ENCODE results near the gene MAP9.
"Not testable (repeated sequence)": the region's sequence is repeated elsewhere in the genome, so short reads cannot be mapped to it uniquely, and the experiment has no call there.

Gene MAP9

GRCh38 chr4:155376387-155377268, at the start of gene MAP9:
Gene MAP9, minus strand, starts transcription at chr4:155376965. Its CDS starts 1,115 bp downstream, at chr4:155375850.
- ATAC-seq (peak; percentile 95), DNase-seq (peak; percentile 87)

- ATAC-seq, DNase-seq: not testable (repeated sequence)
These were observed 48.0 kb upstream of the MAP9 start for GRCh38 chr4:155424778-155425177.

GRCh38 chr4:155423671-155424070, 46.9 kb upstream of the MAP9 start:
- ATAC-seq (no peak), DNase-seq (no peak)

GRCh38 chr4:155419266-155419665, 42.5 kb upstream of the MAP9 start:
- no peak for ATAC-seq
- no peak for DNase-seq

- ATAC-seq (no peak), DNase-seq (no peak)
These were observed 38.9 kb upstream of the MAP9 start for GRCh38 chr4:155415662-155416061.

GRCh38 chr4:155413451-155413850, 36.7 kb upstream of the MAP9 start:
- DNase-seq, result no peak
- ATAC-seq, result no peak

- ATAC-seq (no peak), DNase-seq (no peak)
These were observed 34.8 kb upstream of the MAP9 start for GRCh38 chr4:155411546-155411945.

- DNase-seq, result no peak
- ATAC-seq, result no peak
These were observed 32.0 kb upstream of the MAP9 start for GRCh38 chr4:155408796-155409195.

GRCh38 chr4:155407480-155407879, 30.7 kb upstream of the MAP9 start:
- no peak for DNase-seq

GRCh38 chr4:155405059-155405458, 28.3 kb upstream of the MAP9 start:
- ATAC-seq (no peak), DNase-seq (no peak)

More at GRCh38 chr4:155407480-155407879, 30.7 kb upstream of the MAP9 start:
- no peak for ATAC-seq

GRCh38 chr4:155403886-155404285, 27.1 kb upstream of the MAP9 start:
- DNase-seq, result no peak
- ATAC-seq, result no peak

- DNase-seq (no peak), ATAC-seq (no peak)
These were observed 26.2 kb upstream of the MAP9 start for GRCh38 chr4:155402941-155403340.

- DNase-seq, result no peak
- no peak for ATAC-seq
These were observed 24.1 kb upstream of the MAP9 start for GRCh38 chr4:155400893-155401292.

- DNase-seq (no peak), ATAC-seq (no peak)
These were observed 23.4 kb upstream of the MAP9 start for GRCh38 chr4:155399974-155400697.

GRCh38 chr4:155392481-155393184, 15.9 kb upstream of the MAP9 start:
- no peak for ATAC-seq

GRCh38 chr4:155391932-155392331, 15.2 kb upstream of the MAP9 start:
- ATAC-seq, result no peak
- no peak for DNase-seq

More at GRCh38 chr4:155392481-155393184, 15.9 kb upstream of the MAP9 start:
- no peak for DNase-seq

GRCh38 chr4:155388162-155388561, 11.4 kb upstream of the MAP9 start:
- ATAC-seq (no peak), DNase-seq (no peak)

- ATAC-seq (no peak), DNase-seq (no peak)
These were observed 6.8 kb upstream of the MAP9 start for GRCh38 chr4:155383541-155383940.

- DNase-seq, result no peak
- no peak for ATAC-seq
These were observed 511 bp upstream of the MAP9 start for GRCh38 chr4:155377276-155377675.

- ATAC-seq (no peak), DNase-seq (no peak)
These were observed 5.2 kb downstream of the MAP9 start for GRCh38 chr4:155371432-155372043.

- peak; percentile 78 for ATAC-seq
- no peak for DNase-seq
These were observed 9.2 kb downstream of the MAP9 start for GRCh38 chr4:155367608-155368007.

GRCh38 chr4:155353923-155354540, 22.7 kb downstream of the MAP9 start:
- DNase-seq (peak; percentile 55), ATAC-seq (peak; percentile 69)

All from stimulated activated naive CD8-positive, alpha-beta T cell treated with anti-CD3 and anti-CD28 coated beads, Interleukin-15, Interleukin-2, amounts not matched to agents 100 U/mL and 50 U/mL, for 24 hours (primary cell).